GM23338 (cell line): Measurements from ENCODE around the gene SF3B3. TPM values are rescaled to one million over a fixed set of nuclear protein-coding genes. Genes with fewer than 3 reads are reported as not detected.

Experiments
- ATAC-seq: fragments of 200-7000 bp; cut with Tn5 transposase; 3 replicates; pipeline ENCODE4 v1.9.1; 2020
- DNase-seq: peaks from one replicate; pipeline ENCODE4 v3.0.0-alpha.2; 2015; ENCODE audit warnings: low spot score
- H2AFZ ChIP-seq: fragments of 200-600 bp; sonication (generic); 2 replicates; pipeline ENCODE4 v1.8.0; 2016; ENCODE audit warnings: antibody characterized with exemption, mild to moderate bottlenecking, moderate library complexity
- H3F3A ChIP-seq: fragments of 200-600 bp; sonication (generic); replicated peaks from 2 replicates; pipeline ENCODE4 v1.8.0; 2017; ENCODE audit warnings: antibody characterized with exemption, mixed run types, low read depth
- H3K27ac ChIP-seq: fragments of 200-600 bp; sonication (generic); 2 replicates; pipeline ENCODE4 v1.6.1; 2016; ENCODE audit warnings: low read depth
- H3K27me3 ChIP-seq: fragments of 200-600 bp; sonication (generic); 2 replicates; pipeline ENCODE4 v1.8.0; 2016; ENCODE audit warnings: mild to moderate bottlenecking, mixed run types, moderate library complexity; ENCODE audit not compliant: insufficient read depth
- H3K36me3 ChIP-seq: fragments of 200-600 bp; sonication (generic); 2 replicates; pipeline ENCODE4 v1.8.0; 2016; ENCODE audit warnings: mild to moderate bottlenecking; ENCODE audit not compliant: insufficient read depth
- H3K4me1 ChIP-seq: fragments of 200-600 bp; sonication (generic); 2 replicates; pipeline ENCODE4 v1.8.0; 2016; ENCODE audit warnings: mild to moderate bottlenecking, moderate library complexity; ENCODE audit not compliant: insufficient read depth
- H3K4me2 ChIP-seq: fragments of 200-600 bp; sonication (generic); 2 replicates; pipeline ENCODE4 v1.7.1; 2017; ENCODE audit warnings: mixed run types
- H3K4me3 ChIP-seq: fragments of 200-600 bp; sonication (generic); 2 replicates; pipeline ENCODE4 v1.6.1; 2016; ENCODE audit warnings: mixed run types
- H3K79me2 ChIP-seq: fragments of 200-600 bp; sonication (generic); replicated peaks from 2 replicates; pipeline ENCODE4 v1.8.0; 2017; ENCODE audit warnings: mild to moderate bottlenecking; ENCODE audit not compliant: insufficient read depth
- H3K9me2 ChIP-seq: fragments of 200-600 bp; sonication (generic); 2 replicates; pipeline ENCODE4 v1.8.0; 2017; ENCODE audit not compliant: insufficient read depth
- H4K20me1 ChIP-seq: fragments of 200-600 bp; sonication (generic); replicated peaks from 2 replicates; pipeline ENCODE4 v1.8.0; 2017; ENCODE audit warnings: mild to moderate bottlenecking; ENCODE audit not compliant: insufficient read depth
- H3K27ac Mint-ChIP-seq: 2 replicates; pipeline ENCODE4 v1.8.0; 2020; ENCODE audit warnings: inconsistent platforms, mild to moderate bottlenecking, moderate library complexity, mixed read lengths
- H3K27me3 Mint-ChIP-seq: 3 replicates; pipeline ENCODE4 v1.8.0; 2022; ENCODE audit warnings: low read depth, mild to moderate bottlenecking, moderate library complexity, mixed read lengths, inconsistent platforms; ENCODE audit not compliant: insufficient read depth, poor library complexity
- H3K36me3 Mint-ChIP-seq: 3 replicates; pipeline ENCODE4 v1.8.0; 2021; ENCODE audit warnings: low read depth, mild to moderate bottlenecking, inconsistent platforms, moderate library complexity, mixed read lengths
- H3K4me1 Mint-ChIP-seq: 3 replicates; pipeline ENCODE4 v1.8.0; 2020; ENCODE audit warnings: mild to moderate bottlenecking, inconsistent platforms, mixed read lengths
- H3K4me3 Mint-ChIP-seq: 3 replicates; pipeline ENCODE4 v1.8.0; 2021; ENCODE audit warnings: moderate library complexity, mild to moderate bottlenecking, inconsistent platforms, mixed read lengths
- H3K9me3 Mint-ChIP-seq: 3 replicates; pipeline ENCODE4 v1.8.0; 2020; ENCODE audit warnings: moderate library complexity, mild to moderate bottlenecking, inconsistent platforms, mixed read lengths
- CREB1 ChIP-seq: fragments of 250-450 bp; sonication (Bioruptor Pico); IDR thresholded peaks from 2 replicates; pipeline ENCODE4 v1.5.0; 2020; ENCODE audit warnings: low read depth, mild to moderate bottlenecking, moderate library complexity
- EZH2 ChIP-seq: fragments of 200-600 bp; sonication (generic); IDR thresholded peaks from one replicate; pipeline ENCODE4 v1.8.0; 2017; ENCODE audit warnings: antibody characterized with exemption, mild to moderate bottlenecking, low read depth; ENCODE audit not compliant: unreplicated experiment
- EZH2phosphoT487 ChIP-seq: fragments of 200-600 bp; sonication (generic); IDR thresholded peaks from one replicate; pipeline ENCODE4 v1.8.1; 2018; ENCODE audit warnings: antibody characterized with exemption; ENCODE audit not compliant: unreplicated experiment
- STAT1 ChIP-seq: IDR thresholded peaks from one replicate; pipeline ENCODE4 v1.6.1; 2016; ENCODE audit warnings: antibody characterized with exemption; ENCODE audit not compliant: unreplicated experiment
- ZNF114 ChIP-seq: fragments of 250-450 bp; sonication (Bioruptor Pico); IDR thresholded peaks from 2 replicates; pipeline ENCODE4 v1.5.0; 2020; ENCODE audit warnings: mild to moderate bottlenecking, moderate library complexity
- ZNF331 ChIP-seq: fragments of 250-450 bp; sonication (Bioruptor Pico); IDR thresholded peaks from 2 replicates; pipeline ENCODE4 v1.5.0; 2020; ENCODE audit warnings: low read depth, mild to moderate bottlenecking, moderate library complexity
- polyA plus RNA-seq: library from polyadenylated mRNA; unstranded; fragments of >200 nt; fragmentation: Nextera tagmentation; extraction: Ambion mirVana; gene quantifications from 2 replicates; pipeline ENCODE4 v1.2.1, GENCODE V29; 2016
- total RNA-seq: library from RNA; depleted of rRNA; stranded (reverse); fragments of >200 nt; shearing (Covaris generic); gene quantifications from 2 replicates; pipeline ENCODE4 v1.2.3, GENCODE V29; 2014
- TF ChIP-seq, protein P1 (sequence below): IDR thresholded peaks from one replicate; pipeline ENCODE4 v1.6.1; 2018; ENCODE audit warnings: antibody characterized with exemption; ENCODE audit not compliant: unreplicated experiment
- TF ChIP-seq, protein P2 (sequence below): IDR thresholded peaks from 2 replicates; pipeline ENCODE4 v1.6.1; 2016; ENCODE audit warnings: antibody characterized with exemption

The SF3B3 gene
- total and polyA plus RNA-seq, 2 experiments from 2014 or later = 202 to 289 TPM

DNA sequence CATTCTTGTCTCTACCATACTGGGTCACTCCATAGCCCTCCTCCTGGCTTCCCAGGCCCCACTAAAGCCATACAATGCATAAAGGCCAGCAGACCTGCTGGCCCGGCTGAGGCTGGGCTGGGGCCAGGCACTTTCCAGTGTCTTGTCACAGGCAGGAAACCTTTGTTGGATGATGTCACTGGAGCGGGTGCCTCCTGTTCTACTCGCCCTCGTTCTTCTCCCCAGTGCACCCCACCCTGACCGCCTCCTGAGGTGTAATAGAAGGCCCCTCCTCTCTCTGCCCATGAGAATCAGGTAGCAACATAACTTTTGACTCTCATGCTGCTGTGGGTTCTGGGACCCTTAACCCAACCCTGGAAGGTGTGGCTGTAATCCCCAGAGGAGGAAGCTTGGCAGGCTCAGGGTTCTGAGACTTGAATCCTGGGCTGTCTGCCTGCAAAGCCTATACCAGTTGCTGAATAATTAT lies 68.5 kb downstream of the SF3B3 start:
- Histone ChIP-seq H3K27ac (no peak overlapping the region), H3K79me2 (no peaks in the 10 kb centered on the region), H3F3A (no peaks in the 10 kb centered on the region), H3K27me3 (no peaks in the 10 kb centered on the region), H4K20me1 (no peaks in the 10 kb centered on the region), H3K36me3 (no peaks in the 10 kb centered on the region), H3K4me1 (peaks cover 7% of the 10 kb centered on the region; the same call in 1 of the 2 replicates), H3K4me2 (no peak overlapping the region), H3K4me3 (no peak overlapping the region), H3K9me2 (no peaks in the 10 kb centered on the region), H2AFZ (peak overlapping the region; percentile 66; the same call in 1 of the 2 replicates)
- TF ChIP-seq, protein P1, sequence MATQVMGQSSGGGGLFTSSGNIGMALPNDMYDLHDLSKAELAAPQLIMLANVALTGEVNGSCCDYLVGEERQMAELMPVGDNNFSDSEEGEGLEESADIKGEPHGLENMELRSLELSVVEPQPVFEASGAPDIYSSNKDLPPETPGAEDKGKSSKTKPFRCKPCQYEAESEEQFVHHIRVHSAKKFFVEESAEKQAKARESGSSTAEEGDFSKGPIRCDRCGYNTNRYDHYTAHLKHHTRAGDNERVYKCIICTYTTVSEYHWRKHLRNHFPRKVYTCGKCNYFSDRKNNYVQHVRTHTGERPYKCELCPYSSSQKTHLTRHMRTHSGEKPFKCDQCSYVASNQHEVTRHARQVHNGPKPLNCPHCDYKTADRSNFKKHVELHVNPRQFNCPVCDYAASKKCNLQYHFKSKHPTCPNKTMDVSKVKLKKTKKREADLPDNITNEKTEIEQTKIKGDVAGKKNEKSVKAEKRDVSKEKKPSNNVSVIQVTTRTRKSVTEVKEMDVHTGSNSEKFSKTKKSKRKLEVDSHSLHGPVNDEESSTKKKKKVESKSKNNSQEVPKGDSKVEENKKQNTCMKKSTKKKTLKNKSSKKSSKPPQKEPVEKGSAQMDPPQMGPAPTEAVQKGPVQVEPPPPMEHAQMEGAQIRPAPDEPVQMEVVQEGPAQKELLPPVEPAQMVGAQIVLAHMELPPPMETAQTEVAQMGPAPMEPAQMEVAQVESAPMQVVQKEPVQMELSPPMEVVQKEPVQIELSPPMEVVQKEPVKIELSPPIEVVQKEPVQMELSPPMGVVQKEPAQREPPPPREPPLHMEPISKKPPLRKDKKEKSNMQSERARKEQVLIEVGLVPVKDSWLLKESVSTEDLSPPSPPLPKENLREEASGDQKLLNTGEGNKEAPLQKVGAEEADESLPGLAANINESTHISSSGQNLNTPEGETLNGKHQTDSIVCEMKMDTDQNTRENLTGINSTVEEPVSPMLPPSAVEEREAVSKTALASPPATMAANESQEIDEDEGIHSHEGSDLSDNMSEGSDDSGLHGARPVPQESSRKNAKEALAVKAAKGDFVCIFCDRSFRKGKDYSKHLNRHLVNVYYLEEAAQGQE = no peak
- TF ChIP-seq EZH2phosphoT487 = no peak
- no peak for TF ChIP-seq CREB1 (CRISPR knock-in tag)
- no peak for TF ChIP-seq ZNF331 (CRISPR knock-in tag)
- TF ChIP-seq EZH2 = no peak
- TF ChIP-seq, protein P2, sequence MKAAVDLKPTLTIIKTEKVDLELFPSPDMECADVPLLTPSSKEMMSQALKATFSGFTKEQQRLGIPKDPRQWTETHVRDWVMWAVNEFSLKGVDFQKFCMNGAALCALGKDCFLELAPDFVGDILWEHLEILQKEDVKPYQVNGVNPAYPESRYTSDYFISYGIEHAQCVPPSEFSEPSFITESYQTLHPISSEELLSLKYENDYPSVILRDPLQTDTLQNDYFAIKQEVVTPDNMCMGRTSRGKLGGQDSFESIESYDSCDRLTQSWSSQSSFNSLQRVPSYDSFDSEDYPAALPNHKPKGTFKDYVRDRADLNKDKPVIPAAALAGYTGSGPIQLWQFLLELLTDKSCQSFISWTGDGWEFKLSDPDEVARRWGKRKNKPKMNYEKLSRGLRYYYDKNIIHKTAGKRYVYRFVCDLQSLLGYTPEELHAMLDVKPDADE = no peak
- TF ChIP-seq STAT1 = no peak
- H3K4me1 Mint-ChIP-seq = peaks cover 7% of the 10 kb centered on the region
- H3K27me3 Mint-ChIP-seq = peaks cover 10% of the 10 kb centered on the region
- H3K9me3 Mint-ChIP-seq = no peaks in the 10 kb centered on the region
- ATAC-seq = peak; percentile 24; the same call in 1 of the 3 replicates
- H3K27ac Mint-ChIP-seq = no peak overlapping the region
- no peak overlapping the region for H3K4me3 Mint-ChIP-seq
- DNase-seq = no peak
- H3K36me3 Mint-ChIP-seq = no peaks in the 10 kb centered on the region

GRCh38 chr16:70593544-70593943 lies 69.9 kb downstream of the SF3B3 start:
- Histone ChIP-seq H3K4me2 (no peak overlapping the region), H4K20me1 (no peaks in the 10 kb centered on the region), H3K36me3 (no peaks in the 10 kb centered on the region), H3K79me2 (no peaks in the 10 kb centered on the region), H3K27me3 (no peaks in the 10 kb centered on the region), H3K27ac (no peak overlapping the region), H3K9me2 (no peaks in the 10 kb centered on the region), H3K4me3 (no peak overlapping the region), H2AFZ (no peak overlapping the region), H3F3A (no peaks in the 10 kb centered on the region), H3K4me1 (peaks cover 7% of the 10 kb centered on the region; the same call in 1 of the 2 replicates)
- ATAC-seq (no peak), DNase-seq (no peak)
- Mint-ChIP-seq H3K9me3 (no peaks in the 10 kb centered on the region), H3K4me3 (no peak overlapping the region), H3K4me1 (peaks cover 7% of the 10 kb centered on the region), H3K27me3 (peaks cover 10% of the 10 kb centered on the region), H3K36me3 (no peaks in the 10 kb centered on the region), H3K27ac (no peak overlapping the region)
- TF ChIP-seq ZNF331 (CRISPR knock-in tag) = no peak
- TF ChIP-seq EZH2 = no peak
- TF ChIP-seq ZNF114 = no peak
- TF ChIP-seq CREB1 (CRISPR knock-in tag) = no peak
- TF ChIP-seq, protein P1 = no peak
- TF ChIP-seq, protein P2 = no peak
- no peak for TF ChIP-seq STAT1
